Neural cell (in vitro differentiated cells): ENCODE measurements around the gene AKT1S1. TPM values are rescaled to one million over a fixed set of nuclear protein-coding genes. Genes with fewer than 3 reads are reported as not detected.

Source experiments
- H2AFZ ChIP-seq: fragments of 200-600, 300-800 bp; sonication (generic), shearing (Covaris generic); 2 replicates; pipeline ENCODE4 v1.6.0; 2014; ENCODE audit warnings: low read depth, mild to moderate bottlenecking, antibody characterized with exemption, low read length, moderate library complexity
- H3F3A ChIP-seq: fragments of 200-600 bp; shearing (Covaris generic); 2 replicates; pipeline ENCODE4 v1.6.1; 2016; ENCODE audit warnings: mild to moderate bottlenecking, moderate library complexity, mixed read lengths, antibody characterized with exemption, low read length; ENCODE audit not compliant: insufficient read depth, poor library complexity, severe bottlenecking
- H3K27ac ChIP-seq: fragments of 200-600, 300-800 bp; sonication (generic), shearing (Covaris generic); 2 replicates; pipeline ENCODE4 v1.5.1; 2014; ENCODE audit warnings: mild to moderate bottlenecking, low read length, moderate library complexity
- H3K27me3 ChIP-seq: fragments of 300-800, 200-600 bp; sonication (generic), shearing (Covaris generic); 2 replicates; pipeline ENCODE4 v1.6.0; 2014; ENCODE audit warnings: mild to moderate bottlenecking, low read depth, low read length, moderate library complexity; ENCODE audit not compliant: insufficient read depth
- H3K36me3 ChIP-seq: fragments of 300-800, 200-600 bp; sonication (generic), shearing (Covaris generic); 2 replicates; pipeline ENCODE4 v1.5.1; 2014; ENCODE audit warnings: mild to moderate bottlenecking, antibody characterized with exemption, low read length, moderate library complexity; ENCODE audit not compliant: insufficient read depth
- H3K4me2 ChIP-seq: fragments of 300-800, 200-600 bp; sonication (generic), shearing (Covaris generic); 2 replicates; pipeline ENCODE4 v1.6.0; 2014; ENCODE audit warnings: mild to moderate bottlenecking, low read length
- H3K4me3 ChIP-seq: fragments of 300-800, 200-600 bp; sonication (generic), shearing (Covaris generic); 2 replicates; pipeline ENCODE4 v1.5.1; 2014; ENCODE audit warnings: mild to moderate bottlenecking, low read length, moderate library complexity
- H3K79me2 ChIP-seq: fragments of 200-600 bp; shearing (Covaris generic); replicated peaks from 2 replicates; pipeline ENCODE4 v1.6.0; 2014; ENCODE audit warnings: mild to moderate bottlenecking, low read length, moderate library complexity; ENCODE audit not compliant: insufficient read depth
- H3K9ac ChIP-seq: fragments of 300-800, 200-600 bp; sonication (generic), shearing (Covaris generic); 2 replicates; pipeline ENCODE4 v1.6.1; 2016; ENCODE audit warnings: mild to moderate bottlenecking, low read length, mixed read lengths
- H3K9me2 ChIP-seq: fragments of 200-600 bp; shearing (Covaris generic); 2 replicates; pipeline ENCODE4 v1.6.1; 2016; ENCODE audit warnings: mild to moderate bottlenecking, low read length, mixed read lengths; ENCODE audit not compliant: insufficient read depth
- H3K9me3 ChIP-seq: fragments of 200-600, 300-800 bp; sonication (generic), shearing (Covaris generic); 2 replicates; pipeline ENCODE4 v1.6.1; 2016; ENCODE audit warnings: mild to moderate bottlenecking, mixed run types, low read length, moderate library complexity, mixed read lengths
- H4K20me1 ChIP-seq: fragments of 200-600 bp; shearing (Covaris generic); 2 replicates; pipeline ENCODE4 v1.6.1; 2016; ENCODE audit warnings: mild to moderate bottlenecking, mixed run types; ENCODE audit not compliant: insufficient read depth
- CTCF ChIP-seq: fragments of 450-650 bp; IDR thresholded peaks from 2 replicates; pipeline ENCODE4 v1.5.1; 2014; ENCODE audit warnings: antibody characterized with exemption, mild to moderate bottlenecking, moderate library complexity; ENCODE audit not compliant: poor library complexity, severe bottlenecking
- EP300 ChIP-seq: fragments of 450-650 bp; conservative IDR thresholded peaks from 2 replicates; pipeline ENCODE4 v1.6.1; 2014; ENCODE audit warnings: antibody characterized with exemption, mild to moderate bottlenecking, moderate library complexity; ENCODE audit not compliant: poor library complexity, severe bottlenecking
- EZH2 ChIP-seq: fragments of 200-600, 300-800 bp; shearing (Covaris generic), sonication (generic); IDR thresholded peaks from 2 replicates; pipeline ENCODE4 v1.6.1; 2014; ENCODE audit warnings: antibody characterized with exemption, low read length, borderline replicate concordance, mild to moderate bottlenecking; ENCODE audit not compliant: insufficient read depth, poor library complexity, severe bottlenecking
- MXI1 ChIP-seq: fragments of 450-650 bp; conservative IDR thresholded peaks from 2 replicates; pipeline ENCODE4 v1.6.1; 2014; ENCODE audit warnings: antibody characterized with exemption, mild to moderate bottlenecking; ENCODE audit not compliant: poor library complexity, severe bottlenecking
- POLR2AphosphoS5 ChIP-seq: IDR thresholded peaks from 2 replicates; pipeline ENCODE4 v1.6.1; 2012
- RAD21 ChIP-seq: fragments of 450-650 bp; conservative IDR thresholded peaks from 2 replicates; pipeline ENCODE4 v1.6.1; 2014; ENCODE audit warnings: antibody characterized with exemption, mild to moderate bottlenecking, moderate library complexity
- REST ChIP-seq: IDR thresholded peaks from 2 replicates; pipeline ENCODE4 v1.6.1; 2012; ENCODE audit warnings: borderline replicate concordance
- SMC3 ChIP-seq: fragments of 450-650 bp; conservative IDR thresholded peaks from 2 replicates; pipeline ENCODE4 v1.6.1; 2014; ENCODE audit warnings: antibody characterized with exemption, mild to moderate bottlenecking, moderate library complexity; ENCODE audit not compliant: poor library complexity
- TAF1 ChIP-seq: IDR thresholded peaks from 2 replicates; pipeline ENCODE4 v1.6.1; 2012; ENCODE audit warnings: low read depth
- polyA plus RNA-seq: library from polyadenylated mRNA; depleted of rRNA; stranded (reverse); fragments of >200 nt; gene quantifications from 2 replicates; pipeline ENCODE4 v1.2.3, GENCODE V29; 2014

AKT1S1 gene
- polyA plus RNA-seq, 1 donor from 2014 or later = 4.8 TPM

GRCh38 chr19:49863935-49864320, 13.2 kb downstream of the AKT1S1 start:
- H3K79me2 ChIP-seq = peaks cover 22% of the 10 kb centered on the region
- no peaks in the 10 kb centered on the region for H3K9me2 ChIP-seq

DNA sequence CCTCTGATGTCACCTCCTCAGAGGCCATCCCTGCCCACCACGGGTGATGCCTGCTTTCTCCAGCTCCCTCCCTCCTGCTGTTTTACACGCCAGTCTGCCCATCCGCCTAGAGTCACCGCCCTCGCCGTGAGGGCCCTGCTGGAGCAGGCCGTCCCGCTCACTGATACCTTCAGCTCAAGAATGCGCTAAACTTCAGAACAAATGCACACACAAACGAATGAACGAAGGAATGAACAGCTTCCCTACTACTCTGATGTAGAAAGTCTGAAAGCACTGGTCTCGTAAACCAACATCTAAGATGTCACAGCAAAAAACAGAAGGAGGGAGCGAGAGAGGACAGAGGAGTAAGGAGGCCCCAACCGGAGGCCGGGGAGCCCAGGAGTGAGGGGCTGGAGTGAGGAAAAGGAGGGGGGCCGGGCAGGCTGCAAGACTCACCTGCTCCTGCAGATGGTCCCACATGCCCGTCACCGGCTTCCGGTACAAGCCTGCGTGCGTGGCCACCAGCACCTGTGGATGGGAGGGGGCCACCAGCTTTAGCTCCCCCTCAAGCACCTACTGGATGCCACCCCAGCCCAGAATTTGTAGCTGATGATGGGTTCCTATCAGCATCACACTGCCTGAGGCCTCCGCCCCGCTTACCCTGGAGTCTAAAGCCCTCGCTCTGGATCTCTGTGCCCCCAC, 13.8 kb downstream of the AKT1S1 start:
- Histone ChIP-seq H3K79me2 (peaks cover 22% of the 10 kb centered on the region), H3K9ac (no peak overlapping the region), H4K20me1 (no peaks in the 10 kb centered on the region), H3K4me2 (no peak overlapping the region), H3F3A (no peaks in the 10 kb centered on the region), H3K27ac (no peak overlapping the region), H3K27me3 (no peaks in the 10 kb centered on the region), H2AFZ (no peak overlapping the region), H3K4me3 (no peak overlapping the region), H3K9me2 (no peaks in the 10 kb centered on the region), H3K9me3 (no peaks in the 10 kb centered on the region), H3K36me3 (no peaks in the 10 kb centered on the region)
- TF ChIP-seq TAF1 (no peak), EZH2 (no peak), SMC3 (no peak), POLR2AphosphoS5 (no peak), CTCF (no peak)

More at GRCh38 chr19:49863935-49864320, 13.2 kb downstream of the AKT1S1 start:
- Histone ChIP-seq H3K9me3 (no peaks in the 10 kb centered on the region), H4K20me1 (no peaks in the 10 kb centered on the region), H3F3A (no peaks in the 10 kb centered on the region), H3K27me3 (no peaks in the 10 kb centered on the region), H3K36me3 (no peaks in the 10 kb centered on the region), H3K4me2 (no peak overlapping the region), H3K27ac (no peak overlapping the region), H2AFZ (no peak overlapping the region), H3K4me3 (no peak overlapping the region), H3K9ac (no peak overlapping the region)
- TF ChIP-seq EP300 = no peak
- no peak for TF ChIP-seq REST
- TF ChIP-seq CTCF = no peak
- no peak for TF ChIP-seq EZH2
- TF ChIP-seq POLR2AphosphoS5 = no peak
- no peak for TF ChIP-seq RAD21
- TF ChIP-seq TAF1 = no peak
- TF ChIP-seq SMC3 = no peak
- no peak for TF ChIP-seq MXI1
